Thyroid gland (tissue), 4 donors: ENCODE results near the gene TOM1L2. TPM values are rescaled to one million over a fixed set of nuclear protein-coding genes. Genes with fewer than 3 reads are reported as not detected.

Experiments used
- DNase-seq, 2 donors: peaks; one replicate each; pipeline ENCODE4 v3.0.0-alpha.2; 2019
- H3K27ac ChIP-seq, 3 donors: fragments of 200-600 bp; sonication (generic); 1 replicate in 2 of 3; 2 replicates in 1 of 3; pipeline ENCODE4 v1.5.1; 2016 to 2019; ENCODE audit warnings: mild to moderate bottlenecking in 1 of 3, moderate library complexity in 1 of 3
- H3K27me3 ChIP-seq: fragments of 200-600 bp; sonication (generic); one replicate; pipeline ENCODE4 v1.5.1; 2019
- H3K36me3 ChIP-seq, 2 donors: fragments of 200-600 bp; sonication (generic); one replicate each; pipeline ENCODE4 v1.5.1; 2016 to 2019
- H3K4me1 ChIP-seq, 2 donors: fragments of 200-600 bp; sonication (generic); one replicate each; pipeline ENCODE4 v1.5.1; 2017 to 2019
- H3K4me3 ChIP-seq, 3 donors: fragments of 200-600 bp; sonication (generic); replicated peaks in 1 of 3; 1 replicate in 2 of 3; 2 replicates in 1 of 3; pipeline ENCODE4 v1.5.1; 2016; ENCODE audit warnings: mild to moderate bottlenecking in 1 of 3
- H3K9me3 ChIP-seq: fragments of 200-600 bp; sonication (generic); one replicate; pipeline ENCODE4 v1.5.1; 2017
- CTCF ChIP-seq, 6 experiments: fragments of 200-600 bp in 3 of 6; fragments of 450-650 bp in 3 of 6; sonication (generic) in 3 of 6; IDR thresholded peaks; one replicate each; pipeline ENCODE4 v1.5.1; 2016 to 2019; ENCODE audit warnings: antibody characterized with exemption in 6 of 6, mild to moderate bottlenecking in 2 of 6, inconsistent platforms in 1 of 6, moderate library complexity in 1 of 6
- POLR2A ChIP-seq, 2 donors: fragments of 450-650 bp; IDR thresholded peaks; one replicate each; pipeline ENCODE4 v1.6.1; 2017; ENCODE audit warnings: antibody characterized with exemption in 2 of 2, mild to moderate bottlenecking in 2 of 2, moderate library complexity in 1 of 2
- WGBS, 2 donors: methylation state at CpG; one replicate each; pipeline ENCODE4 v1.1.5; 2017; 5-methylcytosine and 5-hydroxymethylcytosine counted together
- intact Hi-C: fragments of 100-400 bp; cut with DNase I; formaldehyde crosslinking; loops from one replicate; pipeline ENCODE4 v1.15.1; 2023
- total RNA-seq, 4 donors: library from RNA; depleted of rRNA; stranded (reverse); fragments of >200 nt; gene quantifications; one replicate each; pipeline ENCODE4 v1.2.3, GENCODE V29; 2016

TOM1L2 gene
- total RNA-seq, 4 donors from 2014 or later: 138 to 881 (median 257) TPM

GRCh38 chr17:17935321-17936271 is 36.6 kb downstream of the TOM1L2 start:
- 76 to 83% methylated on average over 6 of the region's 6 CpGs for WGBS, 2 donors
- Histone ChIP-seq H3K4me1 (peaks cover 54 to 86% of the 10 kb centered on the region in 2 donors), H3K9me3 (no peaks in the 10 kb centered on the region), H3K36me3 (no peaks in the 10 kb centered on the region), H3K27me3 (no peaks in the 10 kb centered on the region), H3K4me3 (no peak overlapping the region), H3K27ac (no peak overlapping the region)
- no peak for DNase-seq
- intact Hi-C loops: no loop called here
- TF ChIP-seq CTCF (IDR thresholded peaks at IDR 0.05) (no peak), POLR2A (IDR thresholded peaks at IDR 0.05) (no peak)

DNA sequence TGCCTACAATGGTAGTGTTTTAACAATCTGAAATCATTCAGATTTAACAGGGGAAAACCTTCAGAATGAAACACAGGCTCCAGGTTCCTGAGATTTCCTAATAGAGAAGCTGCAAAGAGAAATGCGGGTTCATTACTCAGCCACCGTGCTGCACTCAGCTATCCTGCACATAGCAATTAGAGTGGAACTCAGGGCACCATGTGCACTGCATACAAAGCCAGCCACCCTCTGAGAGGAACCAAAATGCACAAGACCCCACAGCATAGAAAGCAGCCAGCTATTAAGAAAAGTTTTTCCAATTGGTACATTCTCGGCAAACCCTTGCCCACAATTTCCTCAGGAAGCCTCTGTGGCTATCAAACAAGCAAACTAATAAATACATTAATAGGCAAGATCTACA is 37.4 kb downstream of the TOM1L2 start:
- H3K4me3 ChIP-seq: no peak overlapping the region
- intact Hi-C loops: no loop called here
- no peak for TF ChIP-seq POLR2A (IDR thresholded peaks at IDR 0.05)
- no peak overlapping the region for H3K27ac ChIP-seq
- WGBS, 2 donors: 82 to 85% methylated on average over 3 of the region's 3 CpGs
- H3K9me3 ChIP-seq: no peaks in the 10 kb centered on the region
- H3K4me1 ChIP-seq: peaks cover 52 to 86% of the 10 kb centered on the region in 2 donors
- H3K27me3 ChIP-seq: no peaks in the 10 kb centered on the region
- no peaks in the 10 kb centered on the region for H3K36me3 ChIP-seq
- no peak for DNase-seq

GRCh38 chr17:17934214-17934613 is 38.0 kb downstream of the TOM1L2 start:
- Histone ChIP-seq H3K36me3 (no peaks in the 10 kb centered on the region), H3K27ac (peak overlapping the region in 1 of 3 donors; percentile 34), H3K27me3 (no peaks in the 10 kb centered on the region), H3K4me1 (peaks cover 52 to 86% of the 10 kb centered on the region in 2 donors), H3K9me3 (no peaks in the 10 kb centered on the region), H3K4me3 (no peak overlapping the region)
- DNase-seq: no peak
- intact Hi-C loops: no loop called here
- WGBS, 2 donors: 76 to 84% methylated on average over 2 of the region's 2 CpGs
- no peak for TF ChIP-seq CTCF (IDR thresholded peaks at IDR 0.05)
- no peak for TF ChIP-seq POLR2A (IDR thresholded peaks at IDR 0.05)

DNA sequence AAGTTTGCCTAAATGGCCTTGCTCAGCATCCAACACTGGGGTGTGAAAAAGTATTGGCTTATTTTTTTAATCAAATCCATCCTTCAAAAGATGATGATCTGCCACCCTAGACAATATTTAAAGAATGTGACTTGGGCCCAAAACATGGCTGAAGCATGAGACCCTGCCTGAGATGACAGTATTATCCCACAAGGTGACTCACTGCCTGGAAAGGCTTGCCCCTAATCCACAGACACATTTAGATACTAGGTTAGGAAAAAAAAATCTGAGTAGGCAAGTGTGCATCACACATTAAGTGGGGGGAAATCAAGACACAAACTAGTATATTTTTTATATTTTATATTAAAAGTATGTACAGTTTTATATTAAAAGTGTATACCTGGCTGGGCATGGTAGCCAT is 38.4 kb downstream of the TOM1L2 start:
- no peak for TF ChIP-seq CTCF (IDR thresholded peaks at IDR 0.05)
- TF ChIP-seq POLR2A (IDR thresholded peaks at IDR 0.05): no peak
- H3K9me3 ChIP-seq: no peaks in the 10 kb centered on the region
- H3K36me3 ChIP-seq: no peaks in the 10 kb centered on the region
- intact Hi-C loops: no loop called here
- H3K4me1 ChIP-seq: peaks cover 53 to 86% of the 10 kb centered on the region in 2 donors
- no peaks in the 10 kb centered on the region for H3K27me3 ChIP-seq
- DNase-seq: no peak
- no peak overlapping the region for H3K4me3 ChIP-seq
- peak overlapping the region in 2 of 3 donors; percentile 2 to 34 for H3K27ac ChIP-seq

GRCh38 chr17:17931159-17931558 is 41.0 kb downstream of the TOM1L2 start:
- WGBS, 2 donors: 63 to 73% methylated on average over 2 of the region's 2 CpGs
- intact Hi-C loops: no loop called here
- no peaks in the 10 kb centered on the region for H3K27me3 ChIP-seq
- H3K36me3 ChIP-seq: no peaks in the 10 kb centered on the region
- peak overlapping the region; percentile 70 to 89 (median 73) for H3K27ac ChIP-seq
- no peak overlapping the region for H3K4me3 ChIP-seq
- peak in 1 of 2 donors; percentile 56 for DNase-seq
- peaks cover 57 to 91% of the 10 kb centered on the region in 2 donors for H3K4me1 ChIP-seq
- no peak for TF ChIP-seq CTCF (IDR thresholded peaks at IDR 0.05)
- TF ChIP-seq POLR2A (IDR thresholded peaks at IDR 0.05): no peak
- no peaks in the 10 kb centered on the region for H3K9me3 ChIP-seq
